Effector memory CD4-positive, alpha-beta T cell (primary cell): ENCODE measurements around the gene CAMK2N1.
A peak's percentile ranks its signal among the peaks of the same experiment; 100 is the strongest.
"Not testable (repeated sequence)": the region's sequence is repeated elsewhere in the genome, so short reads cannot be mapped to it uniquely, and the experiment has no call there.

Experiments
- DNase-seq, 3 donors: peaks; one replicate each; pipeline ENCODE4 v3.0.0-alpha.2; 2020
- H3K27ac ChIP-seq: 2 replicates; pipeline ENCODE4 v1.7.0; 2013; ENCODE audit warnings: mild to moderate bottlenecking, low read length, moderate library complexity; ENCODE audit not compliant: insufficient read depth, poor library complexity, severe bottlenecking
- H3K27me3 ChIP-seq: replicated peaks from 2 replicates; pipeline ENCODE4 v1.7.0; 2013; ENCODE audit warnings: mild to moderate bottlenecking, low read length; ENCODE audit not compliant: insufficient read depth, control insufficient read depth, poor library complexity, severe bottlenecking
- H3K36me3 ChIP-seq: 2 replicates; pipeline ENCODE4 v1.7.0; 2013; ENCODE audit warnings: mild to moderate bottlenecking, low read length, moderate library complexity; ENCODE audit not compliant: control insufficient read depth, insufficient read depth
- H3K4me1 ChIP-seq: 2 replicates; pipeline ENCODE4 v1.7.0; 2013; ENCODE audit warnings: low read length, mild to moderate bottlenecking; ENCODE audit not compliant: control insufficient read depth, insufficient read depth, poor library complexity, severe bottlenecking
- H3K4me3 ChIP-seq: 2 replicates; pipeline ENCODE4 v1.7.0; 2013; ENCODE audit warnings: low read length, low read depth, mild to moderate bottlenecking; ENCODE audit not compliant: insufficient read depth, poor library complexity, severe bottlenecking
- H3K9me3 ChIP-seq: 2 replicates; pipeline ENCODE4 v1.7.0; 2013; ENCODE audit warnings: mild to moderate bottlenecking, low read length, moderate library complexity; ENCODE audit not compliant: control insufficient read depth

The CAMK2N1 gene

GRCh38 chr1:20496725-20497383, 10.8 kb upstream of the CAMK2N1 start:
- H3K36me3 ChIP-seq = peaks cover 40% of the 10 kb centered on the region
- not testable (repeated sequence) for DNase-seq, H3K4me3 ChIP-seq, H3K27ac ChIP-seq, H3K4me1 ChIP-seq, H3K9me3 ChIP-seq, H3K27me3 ChIP-seq

- Histone ChIP-seq H3K9me3 (no peaks in the 10 kb centered on the region), H3K27me3 (no peaks in the 10 kb centered on the region), H3K27ac (no peak overlapping the region), H3K36me3 (peaks cover 34% of the 10 kb centered on the region), H3K4me3 (no peak overlapping the region), H3K4me1 (peaks cover 6% of the 10 kb centered on the region)
- DNase-seq = no peak
These were observed 10.2 kb upstream of the CAMK2N1 start for GRCh38 chr1:20496241-20496661.

- Histone ChIP-seq H3K4me1 (peaks cover 6% of the 10 kb centered on the region), H3K4me3 (no peak overlapping the region), H3K27ac (no peak overlapping the region), H3K27me3 (no peaks in the 10 kb centered on the region), H3K36me3 (peaks cover 28% of the 10 kb centered on the region), H3K9me3 (no peaks in the 10 kb centered on the region)
- DNase-seq = no peak
These were observed 9.7 kb upstream of the CAMK2N1 start for GRCh38 chr1:20495661-20496060.

GRCh38 chr1:20494609-20495311, 8.8 kb upstream of the CAMK2N1 start:
- peaks cover 19% of the 10 kb centered on the region for H3K36me3 ChIP-seq
- H3K27me3 ChIP-seq = no peaks in the 10 kb centered on the region
- peaks cover 6% of the 10 kb centered on the region for H3K4me1 ChIP-seq
- H3K27ac ChIP-seq = no peak overlapping the region
- no peak for DNase-seq
- no peak overlapping the region for H3K4me3 ChIP-seq
- no peaks in the 10 kb centered on the region for H3K9me3 ChIP-seq

GRCh38 chr1:20493839-20494608, 8.0 kb upstream of the CAMK2N1 start:
- DNase-seq = peak; percentile 61 to 72 (median 61)
- H3K4me1 ChIP-seq = peaks cover 6% of the 10 kb centered on the region
- H3K4me3 ChIP-seq = no peak overlapping the region
- no peak overlapping the region for H3K27ac ChIP-seq
- no peaks in the 10 kb centered on the region for H3K9me3 ChIP-seq
- no peaks in the 10 kb centered on the region for H3K27me3 ChIP-seq
- peaks cover 11% of the 10 kb centered on the region for H3K36me3 ChIP-seq

- DNase-seq = no peak
- H3K27me3 ChIP-seq = no peaks in the 10 kb centered on the region
- no peak overlapping the region for H3K27ac ChIP-seq
- peaks cover 4% of the 10 kb centered on the region for H3K36me3 ChIP-seq
- H3K9me3 ChIP-seq = no peaks in the 10 kb centered on the region
- peaks cover 6% of the 10 kb centered on the region for H3K4me1 ChIP-seq
- no peak overlapping the region for H3K4me3 ChIP-seq
These were observed 7.3 kb upstream of the CAMK2N1 start for GRCh38 chr1:20493309-20493708.

- DNase-seq = no peak
- no peaks in the 10 kb centered on the region for H3K36me3 ChIP-seq
- no peaks in the 10 kb centered on the region for H3K9me3 ChIP-seq
- peaks cover 6% of the 10 kb centered on the region for H3K4me1 ChIP-seq
- H3K27me3 ChIP-seq = no peaks in the 10 kb centered on the region
- no peak overlapping the region for H3K27ac ChIP-seq
- no peak overlapping the region for H3K4me3 ChIP-seq
These were observed 6.7 kb upstream of the CAMK2N1 start for GRCh38 chr1:20492751-20493150.

- Histone ChIP-seq H3K9me3 (no peaks in the 10 kb centered on the region), H3K36me3 (no peaks in the 10 kb centered on the region), H3K27me3 (no peaks in the 10 kb centered on the region), H3K27ac (no peak overlapping the region), H3K4me3 (no peak overlapping the region), H3K4me1 (peaks cover 8% of the 10 kb centered on the region)
- DNase-seq = no peak
These were observed 5.9 kb upstream of the CAMK2N1 start for GRCh38 chr1:20491866-20492265.

GRCh38 chr1:20491178-20491577, 5.2 kb upstream of the CAMK2N1 start:
- no peak overlapping the region for H3K4me3 ChIP-seq
- H3K4me1 ChIP-seq = peaks cover 11% of the 10 kb centered on the region
- DNase-seq = no peak
- H3K27ac ChIP-seq = no peak overlapping the region
- no peaks in the 10 kb centered on the region for H3K36me3 ChIP-seq
- H3K9me3 ChIP-seq = no peaks in the 10 kb centered on the region
- no peaks in the 10 kb centered on the region for H3K27me3 ChIP-seq

GRCh38 chr1:20487236-20487590, 1.2 kb upstream of the CAMK2N1 start:
- DNase-seq = no peak
- Histone ChIP-seq H3K27me3 (peaks cover 19% of the 10 kb centered on the region), H3K36me3 (no peaks in the 10 kb centered on the region), H3K9me3 (no peaks in the 10 kb centered on the region), H3K4me3 (no peak overlapping the region), H3K27ac (no peak overlapping the region), H3K4me1 (peaks cover 23% of the 10 kb centered on the region)
